IPS-NIHi7 (cell line): ENCODE results near the gene PSPH.
"Not testable (repeated sequence)": the region's sequence is repeated elsewhere in the genome, so short reads cannot be mapped to it uniquely, and the experiment has no call there.

Experiments used
- DNase-seq: peaks from one replicate; pipeline ENCODE4 v3.0.0; 2012; ENCODE audit warnings: mixed read lengths; ENCODE audit errors: extremely low spot score

The PSPH gene

DNA sequence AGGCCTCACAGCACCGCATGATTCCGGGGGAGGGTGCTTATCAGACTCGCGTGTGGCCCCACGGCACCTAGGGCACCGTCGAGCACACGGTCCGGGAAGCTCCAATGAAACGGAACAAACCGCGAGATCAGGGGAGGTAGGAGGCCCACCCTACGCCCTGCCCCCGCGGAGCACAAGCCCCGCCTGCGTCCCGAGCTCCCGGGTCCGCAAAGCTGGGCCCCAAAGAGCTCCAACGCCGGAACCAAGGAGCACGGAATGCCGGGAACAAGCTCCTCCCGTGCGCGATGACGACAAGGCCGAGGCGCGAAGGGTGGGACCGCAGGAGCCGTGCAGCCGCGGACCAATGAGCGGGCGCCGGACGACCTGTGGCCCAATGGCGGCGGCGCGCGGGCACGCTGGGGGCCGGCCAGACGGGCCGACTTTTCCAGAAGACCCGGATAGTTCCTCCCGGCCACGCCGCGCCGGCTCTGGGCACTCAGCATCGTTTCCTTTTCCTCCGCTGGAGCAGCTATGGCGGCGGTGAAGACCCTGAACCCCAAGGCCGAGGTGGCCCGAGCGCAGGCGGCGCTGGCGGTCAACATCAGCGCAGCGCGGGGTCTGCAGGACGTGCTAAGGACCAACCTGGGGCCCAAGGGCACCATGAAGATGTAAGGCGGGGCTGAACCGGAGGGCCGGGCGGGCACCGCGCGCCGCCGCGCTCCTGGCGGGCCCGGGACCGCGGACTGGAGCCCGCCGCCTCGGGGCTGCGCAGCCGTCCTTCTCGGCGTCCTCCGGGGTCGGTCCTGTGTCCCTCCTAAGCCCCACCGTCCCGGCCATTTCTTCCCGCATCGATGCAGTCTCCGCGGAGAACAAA, at the start of gene PSPH, which contains the start of gene CCT6A:
Gene PSPH (minus strand): TSS at position 106 of the 853 bp plus-strand sequence. CDS start 30,232 bp downstream, outside the sequence.
Gene CCT6A (plus strand): TSS at position 427 of the 853 bp plus-strand sequence. CDS start 84 bp downstream, at position 511.
- DNase-seq: peak; percentile 96

DNA sequence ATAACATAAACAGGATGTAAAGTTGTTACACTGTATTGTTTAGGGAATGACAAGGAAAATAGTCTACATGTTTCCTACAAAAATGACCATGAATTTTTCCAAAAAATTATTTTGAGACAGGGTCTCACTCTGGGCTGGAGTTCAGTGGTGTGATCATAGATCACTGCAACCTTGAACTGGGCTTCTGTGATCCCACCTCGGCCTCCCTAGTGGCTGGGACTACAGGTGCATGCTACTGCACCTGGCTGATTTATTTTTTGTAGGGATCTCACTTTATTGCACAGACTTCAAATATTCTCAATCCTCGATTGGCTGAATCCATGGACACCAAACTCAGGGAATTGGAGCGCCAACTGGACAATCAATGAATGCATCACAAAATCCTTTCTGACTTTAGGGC, 48.4 kb upstream of the PSPH start:
- no peak for DNase-seq

DNA sequence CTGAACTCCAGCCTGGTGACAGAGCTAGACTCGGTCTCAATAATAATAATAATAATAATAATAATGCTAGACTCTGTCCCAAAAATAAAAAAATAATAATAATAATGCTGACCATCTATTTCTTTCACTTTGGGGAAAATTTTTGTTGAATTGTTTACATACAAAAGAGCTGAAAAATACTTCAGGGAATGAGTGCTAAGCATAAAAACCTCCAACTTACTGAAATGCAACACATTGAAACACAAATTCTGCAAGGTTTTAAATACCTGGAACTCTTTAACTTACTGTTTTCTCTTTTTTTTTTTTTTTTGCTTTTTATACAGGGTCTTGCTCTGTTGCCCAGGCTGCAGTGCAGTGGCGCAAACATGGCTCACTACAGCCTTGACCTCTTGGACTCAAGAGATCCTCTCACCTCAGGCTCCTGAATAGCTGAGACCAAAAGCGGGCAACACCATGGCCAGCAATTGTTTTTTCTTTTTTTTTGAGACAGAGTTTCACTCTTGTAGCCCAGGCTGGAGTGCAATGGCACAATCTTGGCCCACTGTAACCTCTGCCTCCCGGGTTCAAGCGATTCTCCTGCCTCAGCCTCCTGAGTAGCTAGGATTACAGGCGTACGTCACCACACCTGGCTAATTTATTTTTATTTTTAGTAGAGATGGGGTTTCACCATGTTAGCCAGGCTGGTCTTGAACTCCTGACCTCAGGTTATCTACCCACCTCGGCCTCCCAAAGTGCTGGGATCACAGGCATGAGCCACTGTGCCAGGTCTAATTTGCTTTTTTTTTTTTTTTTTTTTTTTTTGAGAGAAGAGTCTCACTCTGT, 47.2 kb upstream of the PSPH start:
- not testable (repeated sequence) for DNase-seq

DNA sequence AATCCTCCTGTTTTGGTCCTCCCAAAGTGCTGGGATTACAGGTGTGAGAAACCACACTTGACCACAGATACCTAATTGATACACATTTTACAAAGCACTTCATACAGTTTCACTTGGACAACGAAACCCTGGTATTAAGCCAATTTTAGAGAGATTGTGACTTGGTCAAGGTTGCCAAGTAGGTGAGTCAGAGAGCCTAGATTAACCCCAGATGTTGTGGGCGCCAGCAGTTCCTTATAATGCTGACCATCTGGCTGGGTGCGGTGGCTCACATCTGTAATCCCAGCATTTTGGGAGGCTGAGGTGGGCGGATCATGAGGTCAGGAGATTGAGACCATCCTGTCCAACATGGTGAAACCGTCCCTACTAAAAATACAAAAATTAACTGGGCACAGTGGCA, 46.5 kb upstream of the PSPH start:
- DNase-seq: no peak

DNA sequence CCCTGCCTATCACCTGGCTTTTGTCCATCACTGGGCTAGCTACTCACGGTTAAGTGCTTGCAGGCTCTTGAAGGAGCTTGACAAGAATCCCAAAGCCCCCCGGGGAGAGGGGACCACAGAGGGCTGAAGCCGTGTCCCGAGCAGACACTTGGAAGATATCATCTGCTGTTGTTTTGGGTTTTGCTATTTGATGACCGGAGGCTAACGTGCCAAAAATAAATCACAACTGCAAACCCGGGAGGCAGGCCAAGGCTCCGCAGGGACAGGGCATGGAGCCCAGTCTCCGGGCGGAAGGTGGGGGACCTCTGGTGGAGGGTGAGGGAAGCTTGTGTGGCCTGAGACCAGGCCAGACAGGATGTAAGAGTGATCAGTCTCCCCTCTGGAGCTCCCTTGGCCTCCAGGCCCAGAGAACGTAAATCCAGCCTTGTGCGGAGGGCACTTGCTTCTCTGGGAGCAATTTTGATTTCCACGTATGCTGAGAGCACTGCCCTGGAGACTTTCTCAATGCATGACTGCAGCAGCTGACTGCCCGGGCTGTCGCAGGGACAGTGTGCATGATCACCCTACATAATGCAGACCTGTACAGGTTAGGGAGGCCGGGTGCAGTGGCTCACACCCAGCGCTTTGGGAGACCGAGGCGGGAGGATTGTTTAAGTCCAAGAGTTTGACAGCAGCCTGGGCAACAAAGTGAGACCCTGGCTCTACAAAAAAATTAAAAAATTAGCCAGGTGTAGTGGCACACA, 41.7 kb upstream of the PSPH start, which contains the start of gene PHKG1:
Gene PHKG1 (minus strand): TSS at position 164 of the 743 bp plus-strand sequence. CDS start 4,011 bp downstream, outside the sequence.
- peak; percentile 43 for DNase-seq

DNA sequence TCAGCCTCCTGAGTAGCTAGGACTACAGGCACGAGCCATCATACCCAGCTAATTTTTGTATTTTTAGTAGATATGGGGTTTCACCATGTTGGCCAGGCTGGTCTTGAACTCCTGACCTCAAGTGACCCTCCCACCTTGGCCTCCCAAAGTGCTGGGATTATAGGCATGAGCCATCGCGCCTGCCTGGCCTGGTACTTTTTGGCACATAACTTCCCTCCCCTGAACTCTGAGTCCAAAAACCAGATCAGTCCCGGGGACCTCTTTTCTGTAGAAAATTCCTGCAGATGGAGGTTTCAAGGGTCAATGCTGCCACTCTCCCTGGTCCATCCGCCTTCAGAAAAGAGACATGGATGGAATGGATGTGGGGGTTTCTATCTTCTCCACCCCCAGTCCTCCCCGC, 41.1 kb upstream of the PSPH start:
- DNase-seq: not testable (repeated sequence)

DNA sequence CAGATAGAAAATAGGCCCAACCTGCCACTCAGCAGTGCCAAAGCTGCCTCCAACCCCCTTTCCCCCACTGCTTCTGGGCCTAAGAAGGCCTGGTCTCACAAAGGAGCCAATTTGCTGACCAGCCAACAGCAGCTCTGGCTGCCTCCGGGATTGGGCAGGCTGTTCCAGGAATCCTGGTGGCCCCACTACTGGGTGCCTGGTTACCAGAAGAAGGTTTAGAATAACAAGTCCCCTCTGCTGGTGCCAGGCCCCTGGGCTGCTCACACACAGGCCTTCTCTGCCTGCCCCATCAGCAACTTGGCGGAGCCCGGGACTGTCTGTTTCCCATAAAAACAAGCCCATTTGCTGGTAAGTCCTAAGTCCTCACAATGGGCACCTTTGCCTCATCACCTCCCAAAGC, 40.3 kb upstream of the PSPH start:
- no peak for DNase-seq

DNA sequence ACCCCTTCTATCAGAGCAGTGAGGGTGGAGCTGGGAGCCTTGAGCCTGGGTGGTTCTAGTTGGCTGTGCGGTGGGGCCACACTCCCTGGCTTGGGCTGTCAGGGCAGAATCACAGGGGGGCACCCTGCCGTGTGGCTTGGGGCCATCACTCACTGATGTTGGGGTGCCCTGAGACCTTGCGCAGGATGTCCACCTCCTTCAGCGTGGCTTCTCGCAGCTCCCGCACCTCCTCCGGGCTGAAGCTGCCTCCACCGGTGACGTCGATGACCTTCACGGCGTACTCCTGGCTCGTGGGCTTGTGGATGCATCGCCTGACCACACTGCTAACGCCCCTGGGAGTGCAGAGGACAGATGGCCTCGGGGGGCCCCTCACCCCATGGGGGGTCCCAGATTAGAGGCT, 36.2 kb upstream of the PSPH start:
- no peak for DNase-seq

DNA sequence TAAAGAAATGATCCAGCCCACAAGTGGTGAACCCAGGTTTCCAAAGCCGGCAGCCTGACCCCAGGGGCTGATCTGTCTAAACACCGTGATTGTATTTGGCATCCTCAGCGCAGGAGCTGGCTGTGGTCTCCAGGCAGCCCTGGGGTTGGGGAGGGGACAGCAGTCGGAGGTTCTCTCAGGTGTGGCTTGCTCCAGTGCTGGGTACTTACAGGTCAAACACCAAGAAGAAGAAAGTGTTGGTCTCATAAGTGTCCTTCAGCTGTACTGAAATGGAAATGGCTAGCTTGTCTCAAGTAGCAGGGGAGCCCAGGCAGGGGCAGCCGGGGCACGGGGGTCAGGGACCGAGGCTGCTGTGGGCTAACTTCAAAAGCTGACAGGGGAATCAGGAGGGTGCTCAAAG, 35.5 kb upstream of the PSPH start:
- no peak for DNase-seq

DNA sequence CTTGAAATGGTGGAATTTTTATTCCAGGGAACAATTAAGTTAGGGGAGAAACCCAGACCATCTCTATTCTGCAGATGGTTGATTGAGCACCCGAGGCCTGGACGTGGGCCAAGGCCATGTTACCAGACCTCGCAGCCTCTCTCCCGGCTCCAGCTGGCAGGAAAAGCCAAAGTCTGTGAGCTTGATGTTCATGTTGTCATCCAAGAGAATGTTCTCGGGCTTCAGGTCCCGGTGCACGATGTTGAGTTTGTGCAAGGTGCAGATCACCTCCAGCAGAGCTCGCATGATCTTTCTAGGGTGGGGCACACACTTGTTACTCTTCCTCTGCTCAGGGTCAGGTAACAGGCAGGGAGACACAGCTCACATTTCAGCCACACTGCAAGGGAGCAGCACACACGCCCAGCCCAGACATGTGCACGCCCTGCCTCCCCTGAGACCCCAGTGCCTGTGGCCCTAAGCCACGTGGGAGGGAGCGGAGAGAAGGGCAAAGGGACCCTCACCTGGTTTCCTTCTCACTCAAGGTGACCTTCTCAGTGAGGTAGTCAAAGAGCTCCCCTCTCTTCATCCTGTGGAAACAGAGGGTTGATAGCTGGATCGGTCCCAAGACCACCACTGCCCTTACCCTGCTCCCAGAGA, 32.0 kb upstream of the PSPH start:
- DNase-seq: no peak

DNA sequence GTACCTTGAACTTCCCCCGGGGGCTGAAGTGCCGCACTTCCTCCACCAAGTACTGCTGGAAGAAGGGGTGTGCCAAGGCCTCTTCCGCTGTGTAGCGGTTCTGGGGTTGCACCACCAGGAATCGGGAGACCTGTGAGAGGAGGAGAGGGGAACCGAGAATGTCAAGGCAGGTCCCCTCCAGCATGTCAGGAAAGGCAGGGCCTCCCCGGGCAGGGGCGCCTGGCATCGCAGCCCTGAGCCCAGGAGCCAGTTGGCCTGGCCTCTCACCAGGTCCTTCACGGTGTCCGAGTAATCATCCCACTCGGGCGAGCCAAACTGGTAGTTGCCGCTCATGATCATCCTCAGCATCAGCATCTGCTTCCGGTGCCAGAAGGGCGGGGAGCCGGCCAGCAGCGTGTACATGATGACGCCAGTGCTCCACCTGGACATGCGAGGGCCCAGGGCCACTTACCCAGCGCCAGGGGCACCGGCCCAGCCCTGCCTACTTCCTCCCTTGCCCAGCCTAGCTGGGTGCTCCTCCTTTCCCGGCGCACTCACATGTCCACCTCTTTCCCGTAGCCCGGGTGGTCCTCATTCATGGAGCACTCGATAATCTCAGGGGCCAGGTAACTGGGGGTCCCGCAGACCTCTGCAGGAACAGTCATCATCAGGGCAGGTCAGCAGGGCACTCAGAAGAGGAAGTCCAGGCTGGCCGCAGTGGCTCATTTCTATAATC, 30.5 kb upstream of the PSPH start:
- no peak for DNase-seq

DNA sequence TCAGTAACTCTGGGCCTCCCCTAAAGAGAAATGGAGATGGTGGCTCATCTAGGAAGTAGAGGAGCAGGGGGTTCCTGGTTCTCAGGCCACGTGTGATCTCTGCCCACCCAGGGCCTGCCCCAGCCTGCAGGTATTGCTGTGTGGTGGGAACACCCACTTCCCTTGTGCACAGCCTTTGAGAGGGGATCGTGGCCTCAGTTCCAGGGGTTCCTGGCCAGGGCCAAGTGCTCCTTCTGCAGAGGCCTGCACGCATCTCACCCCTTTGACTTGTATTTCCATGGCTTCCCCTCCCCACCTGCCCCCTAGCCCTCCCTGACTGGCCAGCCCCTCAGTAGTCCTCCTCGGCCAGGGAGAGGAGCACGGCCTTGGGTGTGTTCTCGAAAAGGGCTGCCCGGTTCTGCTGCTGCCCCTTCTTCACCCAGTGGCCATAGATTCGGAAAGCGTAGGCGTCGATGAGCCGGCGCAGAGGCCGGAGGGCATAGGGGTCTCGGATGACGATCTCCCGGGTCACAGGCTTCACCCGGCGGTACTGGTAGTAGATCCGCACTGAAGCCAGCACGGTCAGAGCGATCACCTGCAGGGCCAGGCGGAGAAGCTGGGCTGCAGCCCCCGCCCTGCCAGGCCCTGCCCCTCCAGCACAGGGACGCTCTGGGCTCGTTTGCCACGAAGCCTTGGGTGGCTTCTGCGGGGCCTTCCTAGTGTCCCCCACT, 29.6 kb upstream of the PSPH start:
- DNase-seq: not testable (repeated sequence)

DNA sequence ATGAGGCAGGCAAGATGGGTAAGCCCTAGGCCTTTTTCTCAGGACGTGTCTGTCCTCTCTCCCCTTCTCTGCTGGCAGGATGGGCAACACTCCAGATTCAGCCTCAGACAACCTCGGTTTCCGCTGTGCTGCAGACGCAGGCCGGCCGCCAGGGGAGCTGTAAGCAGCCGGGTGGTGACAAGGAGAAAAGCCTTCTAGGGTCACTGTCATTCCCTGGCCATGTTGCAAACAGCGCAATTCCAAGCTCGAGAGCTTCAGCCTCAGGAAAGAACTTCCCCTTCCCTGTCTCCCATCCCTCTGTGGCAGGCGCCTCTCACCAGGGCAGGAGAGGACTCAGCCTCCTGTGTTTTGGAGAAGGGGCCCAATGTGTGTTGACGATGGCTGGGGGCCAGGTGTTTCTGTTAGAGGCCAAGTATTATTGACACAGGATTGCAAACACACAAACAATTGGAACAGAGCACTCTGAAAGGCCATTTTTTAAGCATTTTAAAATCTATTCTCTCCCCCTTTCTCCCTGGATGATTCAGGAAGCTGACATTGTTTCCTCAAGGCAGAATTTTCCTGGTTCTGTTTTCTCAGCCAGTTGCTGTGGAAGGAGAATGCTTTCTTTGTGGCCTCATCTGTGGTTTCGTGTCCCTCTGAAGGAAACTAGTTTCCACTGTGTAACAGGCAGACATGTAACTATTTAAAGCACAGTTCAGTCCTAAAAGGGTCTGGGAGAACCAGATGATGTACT, 28.4 kb upstream of the PSPH start:
- no peak for DNase-seq

DNA sequence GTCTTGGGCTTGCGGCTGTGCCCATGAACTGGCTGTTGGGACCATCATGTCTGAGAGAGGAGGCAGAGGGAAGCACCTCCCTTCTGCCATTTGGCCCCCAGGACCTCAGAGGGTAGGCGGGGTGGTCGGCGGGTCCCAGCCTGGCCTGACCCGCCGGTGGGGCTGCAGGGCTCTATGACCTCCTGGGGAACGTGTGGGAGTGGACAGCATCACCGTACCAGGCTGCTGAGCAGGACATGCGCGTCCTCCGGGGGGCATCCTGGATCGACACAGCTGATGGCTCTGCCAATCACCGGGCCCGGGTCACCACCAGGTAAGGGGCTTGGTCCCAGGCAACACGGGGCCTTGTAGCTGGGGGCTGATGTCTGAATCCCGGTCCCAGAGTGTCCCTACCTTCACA, 27.0 kb upstream of the PSPH start:
- DNase-seq: no peak

DNA sequence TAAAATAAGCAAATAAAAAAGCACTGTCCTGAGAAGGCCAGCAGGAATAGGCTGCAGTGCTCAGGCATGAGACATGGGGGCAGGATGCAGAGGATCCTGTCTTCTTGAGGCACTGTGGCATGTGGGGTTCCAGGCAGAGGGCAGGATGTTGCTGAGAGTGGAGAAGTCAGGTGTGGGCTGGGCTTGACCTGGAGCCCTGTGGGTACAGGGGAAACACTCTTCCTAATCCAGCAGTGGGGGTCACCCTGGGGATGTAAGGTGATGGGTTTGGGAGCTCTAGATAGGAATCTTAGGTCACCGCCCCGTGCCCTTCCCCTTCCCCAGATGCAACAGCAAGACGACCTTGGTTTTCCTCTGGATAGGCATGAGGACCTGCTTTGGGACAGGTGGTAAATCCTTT, 26.4 kb upstream of the PSPH start:
- DNase-seq: no peak

DNA sequence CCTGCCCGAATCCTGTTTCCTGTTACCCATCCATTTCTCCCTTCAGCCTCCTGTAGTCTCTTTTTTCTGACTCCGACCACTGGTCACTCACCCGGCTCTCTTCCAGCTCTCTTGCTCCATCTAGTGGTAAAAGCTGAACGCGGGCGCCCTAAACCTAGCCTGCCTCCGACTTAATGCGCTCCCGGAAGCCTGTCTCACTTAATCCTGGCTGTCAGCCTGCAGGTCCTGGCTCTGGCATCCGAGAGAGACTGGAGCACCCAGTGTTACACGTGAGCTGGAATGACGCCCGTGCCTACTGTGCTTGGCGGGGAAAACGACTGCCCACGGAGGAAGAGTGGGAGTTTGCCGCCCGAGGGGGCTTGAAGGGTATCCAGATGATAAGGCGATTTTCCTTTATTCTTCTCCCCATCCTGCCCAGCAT, 23.1 kb upstream of the PSPH start:
- DNase-seq: peak; percentile 88

DNA sequence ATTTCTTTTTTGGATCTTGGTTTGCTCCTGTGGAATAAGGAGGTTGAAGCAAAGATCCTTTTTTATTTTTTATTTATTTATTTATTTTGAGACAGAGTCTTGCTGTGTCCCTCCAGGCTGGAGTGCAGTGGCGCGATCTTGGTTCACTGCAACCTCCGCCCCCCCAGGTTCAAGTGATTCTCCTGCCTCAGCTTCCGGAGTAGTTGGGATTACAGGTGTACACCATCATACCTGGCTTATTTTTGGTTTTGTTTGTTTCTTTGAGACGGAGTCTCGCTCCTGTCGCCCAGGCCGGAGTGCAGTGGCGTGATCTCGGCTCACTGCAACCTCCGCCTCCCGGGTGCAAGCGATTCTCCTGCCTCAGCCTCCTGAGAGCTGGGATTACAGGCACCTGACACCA, 15.1 kb upstream of the PSPH start:
- DNase-seq: not testable (repeated sequence)

DNA sequence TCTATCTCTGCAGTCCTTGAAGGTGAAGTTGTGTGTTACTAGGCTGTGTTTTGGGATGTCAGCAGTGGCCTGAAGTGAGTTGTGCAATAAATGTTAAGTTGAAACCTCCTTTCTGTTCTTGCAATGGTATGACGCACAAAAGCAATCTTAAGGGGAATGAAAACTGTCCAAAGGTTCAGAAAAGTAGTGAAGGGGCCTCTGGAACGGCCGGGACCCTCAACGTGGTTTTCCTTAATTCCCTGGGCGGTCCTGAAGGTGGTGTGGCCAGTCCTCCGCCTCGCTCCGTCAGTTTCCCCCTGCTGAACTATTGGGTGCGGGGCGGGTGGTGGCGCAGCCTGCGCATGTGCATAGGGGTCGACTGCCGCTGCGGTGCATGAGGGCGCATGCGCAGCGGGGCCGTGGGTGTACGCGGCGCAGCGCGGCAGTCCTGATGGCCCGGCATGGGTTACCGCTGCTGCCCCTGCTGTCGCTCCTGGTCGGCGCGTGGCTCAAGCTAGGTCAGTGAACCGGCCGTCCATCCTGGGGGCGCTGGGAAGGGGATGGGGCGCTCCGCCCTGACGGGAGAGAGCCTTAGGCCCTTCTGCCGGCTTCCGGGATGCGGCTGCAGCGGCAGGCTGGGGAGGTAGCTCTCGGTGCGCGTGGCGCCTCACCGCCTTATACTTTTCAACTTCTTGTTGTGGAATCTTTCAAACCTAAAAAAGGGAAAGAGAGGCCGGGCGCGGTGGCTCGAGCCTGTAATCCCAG, 12.8 kb upstream of the PSPH start, which contains the start of gene SUMF2:
Gene SUMF2 (plus strand): TSS at position 405 of the 744 bp plus-strand sequence. CDS start 26 bp downstream, at position 431.
- peak; percentile 98 for DNase-seq
